22Rv1 (cell line): ENCODE results near the gene CDC42EP1.

Experiments used
- ZFX ChIP-seq: fragments of 450-650 bp; IDR thresholded peaks from 2 replicates; pipeline ENCODE4 v1.6.1; 2017; ENCODE audit warnings: antibody characterized with exemption, borderline replicate concordance
- TF ChIP-seq, protein P1 (sequence below): fragments of 450-650 bp; IDR thresholded peaks from 2 replicates; pipeline ENCODE4 v1.5.1; 2017; ENCODE audit warnings: mild to moderate bottlenecking

DNA sequence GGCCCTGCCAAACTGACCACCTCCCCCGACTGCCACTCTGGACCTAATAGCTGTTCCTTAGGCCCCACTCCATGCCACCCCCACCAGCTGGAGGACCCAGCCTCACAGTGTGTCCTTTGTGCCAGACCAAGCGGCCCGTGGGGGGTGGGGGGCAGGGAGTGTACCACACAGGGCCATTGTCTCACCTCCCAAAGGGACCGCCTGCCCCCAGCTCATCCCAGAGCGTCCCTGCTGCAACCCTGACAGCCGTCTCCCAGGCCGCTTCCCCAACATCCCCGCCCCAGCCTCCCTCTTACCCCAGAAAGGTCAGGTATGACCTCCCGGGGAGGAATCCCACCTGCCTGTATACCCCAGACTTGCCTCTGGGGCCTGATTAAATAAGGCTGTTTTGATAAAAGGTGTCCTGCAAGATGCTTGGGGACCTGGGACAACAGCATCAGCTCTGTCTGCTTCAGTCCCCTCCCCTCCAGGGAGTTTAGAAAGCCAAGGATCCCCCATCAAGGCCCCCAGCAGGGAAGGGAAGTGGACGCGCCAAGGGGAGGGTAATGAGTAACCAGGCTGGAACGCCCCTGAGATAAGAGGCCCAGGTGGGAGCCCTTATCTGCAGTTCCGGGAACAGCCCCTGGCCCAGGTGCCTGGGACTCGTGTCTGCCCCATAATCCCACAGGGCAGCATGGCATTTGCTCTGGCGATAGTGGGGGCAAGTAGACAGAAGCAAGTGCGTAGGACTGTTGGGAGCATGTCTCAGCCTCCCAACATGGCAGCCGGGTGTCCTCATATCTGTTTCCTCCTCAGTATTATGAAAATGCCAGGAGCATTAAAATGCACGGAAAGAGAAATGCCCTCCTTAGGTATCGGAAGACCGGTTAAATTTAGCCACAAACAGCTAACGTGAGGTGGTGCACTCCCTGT is 9.0 kb downstream of the CDC42EP1 start:
- TF ChIP-seq, protein P1, sequence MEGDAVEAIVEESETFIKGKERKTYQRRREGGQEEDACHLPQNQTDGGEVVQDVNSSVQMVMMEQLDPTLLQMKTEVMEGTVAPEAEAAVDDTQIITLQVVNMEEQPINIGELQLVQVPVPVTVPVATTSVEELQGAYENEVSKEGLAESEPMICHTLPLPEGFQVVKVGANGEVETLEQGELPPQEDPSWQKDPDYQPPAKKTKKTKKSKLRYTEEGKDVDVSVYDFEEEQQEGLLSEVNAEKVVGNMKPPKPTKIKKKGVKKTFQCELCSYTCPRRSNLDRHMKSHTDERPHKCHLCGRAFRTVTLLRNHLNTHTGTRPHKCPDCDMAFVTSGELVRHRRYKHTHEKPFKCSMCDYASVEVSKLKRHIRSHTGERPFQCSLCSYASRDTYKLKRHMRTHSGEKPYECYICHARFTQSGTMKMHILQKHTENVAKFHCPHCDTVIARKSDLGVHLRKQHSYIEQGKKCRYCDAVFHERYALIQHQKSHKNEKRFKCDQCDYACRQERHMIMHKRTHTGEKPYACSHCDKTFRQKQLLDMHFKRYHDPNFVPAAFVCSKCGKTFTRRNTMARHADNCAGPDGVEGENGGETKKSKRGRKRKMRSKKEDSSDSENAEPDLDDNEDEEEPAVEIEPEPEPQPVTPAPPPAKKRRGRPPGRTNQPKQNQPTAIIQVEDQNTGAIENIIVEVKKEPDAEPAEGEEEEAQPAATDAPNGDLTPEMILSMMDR, result no peak
- TF ChIP-seq ZFX, result no peak
